Endothelial cell of umbilical vein (primary cell): ENCODE results near the gene SPATA22.

Source experiments
- EZH2 ChIP-seq: IDR thresholded peaks from 2 replicates; pipeline ENCODE4 v1.6.1; 2012; ENCODE audit warnings: borderline replicate concordance, low read depth, mild to moderate bottlenecking, moderate library complexity, low read length, inconsistent platforms; ENCODE audit not compliant: severe bottlenecking
- FOS ChIP-seq: IDR thresholded peaks from 2 replicates; pipeline ENCODE4 v1.6.1; 2011; ENCODE audit warnings: mild to moderate bottlenecking, low read length, moderate library complexity, borderline replicate concordance; ENCODE audit not compliant: insufficient read depth
- GATA2 ChIP-seq: IDR thresholded peaks from 2 replicates; pipeline ENCODE4 v1.7.0; 2011; ENCODE audit warnings: low read depth, mild to moderate bottlenecking, moderate library complexity, mixed read lengths, low read length; ENCODE audit not compliant: insufficient read length, insufficient read depth
- JUN ChIP-seq: IDR thresholded peaks from 2 replicates; pipeline ENCODE4 v1.6.1; 2011; ENCODE audit warnings: borderline replicate concordance, low read depth; ENCODE audit not compliant: insufficient read length, insufficient read depth
- MAX ChIP-seq: IDR thresholded peaks from 2 replicates; pipeline ENCODE4 v1.6.1; 2011; ENCODE audit not compliant: insufficient read depth, insufficient read length
- MYC ChIP-seq: IDR thresholded peaks from one replicate; pipeline ENCODE4 v1.6.1; 2011; ENCODE audit warnings: mild to moderate bottlenecking, low read depth, low read length
- POLR2A ChIP-seq: IDR thresholded peaks from 2 replicates; pipeline ENCODE4 v1.6.1; 2012; ENCODE audit warnings: low read depth, mild to moderate bottlenecking, control low read depth, low read length
- POLR2AphosphoS5 ChIP-seq: IDR thresholded peaks from 2 replicates; pipeline ENCODE4 v1.6.1; 2012; ENCODE audit warnings: low read depth, mild to moderate bottlenecking, control low read depth, low read length, moderate library complexity; ENCODE audit not compliant: insufficient read depth
- TF ChIP-seq, protein P1 (sequence below), 2 donors: IDR thresholded peaks; 1 replicate in 1 of 2; 2 replicates in 1 of 2; pipeline ENCODE4 v1.5.1; 2011; ENCODE audit warnings: low read length in 2 of 2, mild to moderate bottlenecking in 2 of 2, moderate library complexity in 2 of 2, control low read depth in 1 of 2, inconsistent platforms in 1 of 2, low read depth in 1 of 2; ENCODE audit not compliant: insufficient read depth in 1 of 2; ENCODE audit errors: extremely low read depth in 1 of 2

- no peak for TF ChIP-seq POLR2AphosphoS5
- TF ChIP-seq, protein P1, sequence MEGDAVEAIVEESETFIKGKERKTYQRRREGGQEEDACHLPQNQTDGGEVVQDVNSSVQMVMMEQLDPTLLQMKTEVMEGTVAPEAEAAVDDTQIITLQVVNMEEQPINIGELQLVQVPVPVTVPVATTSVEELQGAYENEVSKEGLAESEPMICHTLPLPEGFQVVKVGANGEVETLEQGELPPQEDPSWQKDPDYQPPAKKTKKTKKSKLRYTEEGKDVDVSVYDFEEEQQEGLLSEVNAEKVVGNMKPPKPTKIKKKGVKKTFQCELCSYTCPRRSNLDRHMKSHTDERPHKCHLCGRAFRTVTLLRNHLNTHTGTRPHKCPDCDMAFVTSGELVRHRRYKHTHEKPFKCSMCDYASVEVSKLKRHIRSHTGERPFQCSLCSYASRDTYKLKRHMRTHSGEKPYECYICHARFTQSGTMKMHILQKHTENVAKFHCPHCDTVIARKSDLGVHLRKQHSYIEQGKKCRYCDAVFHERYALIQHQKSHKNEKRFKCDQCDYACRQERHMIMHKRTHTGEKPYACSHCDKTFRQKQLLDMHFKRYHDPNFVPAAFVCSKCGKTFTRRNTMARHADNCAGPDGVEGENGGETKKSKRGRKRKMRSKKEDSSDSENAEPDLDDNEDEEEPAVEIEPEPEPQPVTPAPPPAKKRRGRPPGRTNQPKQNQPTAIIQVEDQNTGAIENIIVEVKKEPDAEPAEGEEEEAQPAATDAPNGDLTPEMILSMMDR (IDR thresholded peaks at IDR 0.05; ENCODE audit: extremely low read depth in 1 of 2, insufficient read depth in 1 of 2, low read depth in 1 of 2, low read length in 2 of 2), result no peak
- TF ChIP-seq POLR2A, result no peak
- no peak for TF ChIP-seq MAX
- TF ChIP-seq EZH2, result no peak
- TF ChIP-seq MYC, result no peak
- TF ChIP-seq GATA2, result no peak
- no peak for TF ChIP-seq FOS
- no peak for TF ChIP-seq JUN
These were observed 23.5 kb downstream of the SPATA22 start for GRCh38 chr17:3448059-3448665.
